ENCODE results near the gene GPX4.

GRCh38 chr19:1128106-1128505 is 24.3 kb downstream of the GPX4 start:
- TF ChIP-seq TCF7L2 (IDR thresholded peaks at IDR 0.05; ENCODE audit: low read depth, low read length): no peak
- TF ChIP-seq CTCF (IDR thresholded peaks at IDR 0.05): no peak
- no peak for TF ChIP-seq REST (IDR thresholded peaks at IDR 0.05; ENCODE audit: insufficient read depth in 1 of 2, low read depth in 2 of 2, low read length in 1 of 2)
- TF ChIP-seq POLR2AphosphoS5 (IDR thresholded peaks at IDR 0.05; ENCODE audit: low read depth, low read length): no peak

All from Panc1 (cell line).